Stimulated activated CD8-positive, alpha-beta memory T cell treated with anti-CD3 and anti-CD28 coated beads, Interleukin-4, amount 100 ng/mL, for 48 hours (primary cell): Measurements from ENCODE around the gene LCE1C.

ENCODE experiments used
- DNase-seq: peaks from one replicate; pipeline ENCODE4 v3.0.0-alpha.2; 2020

Gene LCE1C

DNA sequence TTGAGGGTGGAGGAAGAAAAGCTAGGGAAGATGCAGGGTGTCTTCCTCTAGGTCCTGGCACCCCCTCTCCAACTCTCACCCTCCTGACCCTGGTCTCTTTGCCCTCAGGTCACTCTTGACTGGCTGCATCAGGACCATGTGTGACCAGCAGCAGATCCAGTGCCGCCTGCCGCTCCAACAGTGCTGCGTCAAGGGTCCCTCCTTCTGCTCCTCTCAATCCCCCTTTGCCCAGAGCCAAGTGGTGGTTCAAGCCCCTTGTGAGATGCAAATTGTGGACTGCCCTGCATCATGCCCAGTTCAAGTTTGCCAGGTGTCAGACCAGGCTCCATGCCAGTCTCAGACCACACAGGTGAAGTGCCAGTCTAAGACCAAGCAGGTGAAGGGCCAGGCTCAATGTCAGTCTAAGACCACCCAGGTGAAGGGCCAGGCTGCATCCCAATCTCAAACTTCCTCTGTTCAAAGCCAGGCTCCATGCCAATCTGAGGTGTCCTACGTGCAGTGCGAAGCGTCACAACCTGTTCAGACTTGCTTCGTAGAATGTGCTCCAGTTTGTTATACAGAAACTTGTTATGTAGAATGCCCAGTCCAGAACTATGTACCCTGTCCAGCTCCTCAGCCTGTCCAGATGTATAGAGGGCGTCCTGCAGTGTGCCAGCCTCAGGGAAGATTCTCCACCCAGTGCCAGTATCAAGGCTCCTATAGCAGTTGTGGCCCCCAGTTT, 46.8 kb downstream of the LCE1C start:
- DNase-seq: no peak

- DNase-seq: no peak
Observed at GRCh38 chr1:152758636-152759035, 47.8 kb downstream of the LCE1C start.

- no peak for DNase-seq
Observed at GRCh38 chr1:152757747-152758146, 48.7 kb downstream of the LCE1C start, which contains the start of gene KPRP. Gene KPRP (plus strand): TSS chr1:152758025. CDS start chr1:152759589, 1,564 bp downstream.

DNA sequence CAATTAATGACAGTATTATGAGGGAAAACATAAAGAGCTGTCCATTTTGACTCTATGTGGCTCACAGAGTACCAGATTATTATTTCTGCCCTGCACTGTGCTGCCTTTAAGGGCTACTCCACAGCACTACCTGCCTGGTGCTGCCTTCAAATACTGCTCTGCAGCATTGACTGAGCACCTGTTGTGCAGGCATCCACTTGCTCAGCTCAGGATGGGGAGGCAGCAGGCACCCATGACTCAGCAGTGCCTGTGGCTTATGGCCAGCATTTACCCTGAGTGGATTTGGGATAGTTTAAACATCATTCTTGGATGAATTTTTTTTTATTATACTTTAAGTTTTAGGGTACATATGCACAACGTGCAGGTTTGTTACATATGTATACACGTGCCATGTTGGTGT, 49.6 kb downstream of the LCE1C start:
- DNase-seq: no peak
